Fibroblast of the aortic adventitia (primary cell): ENCODE results near the gene GNGT2. TPM values are rescaled to one million over a fixed set of nuclear protein-coding genes. Genes with fewer than 3 reads are reported as not detected.

Experiments
- DNase-seq: peaks from one replicate; pipeline ENCODE4 v3.0.0-alpha.2; 2010; ENCODE audit warnings: low read depth
- H3K4me3 ChIP-seq: 2 replicates; pipeline ENCODE4 v1.5.1; 2011; ENCODE audit warnings: low read depth, mild to moderate bottlenecking, control low read depth, low read length, moderate library complexity
- total RNA-seq: library from RNA; depleted of rRNA; stranded (reverse); fragments of >200 nt; gene quantifications from 2 replicates; pipeline ENCODE4 v1.2.3, GENCODE V29; 2012; ENCODE audit warnings: low replicate concordance
- TF ChIP-seq, protein P1 (sequence below): IDR thresholded peaks from 2 replicates; pipeline ENCODE4 v1.5.1; 2011; ENCODE audit warnings: mild to moderate bottlenecking, low read length, control low read depth, inconsistent platforms; ENCODE audit not compliant: insufficient read depth

The GNGT2 gene
- total RNA-seq, 1 donor: 0.45 TPM

DNA sequence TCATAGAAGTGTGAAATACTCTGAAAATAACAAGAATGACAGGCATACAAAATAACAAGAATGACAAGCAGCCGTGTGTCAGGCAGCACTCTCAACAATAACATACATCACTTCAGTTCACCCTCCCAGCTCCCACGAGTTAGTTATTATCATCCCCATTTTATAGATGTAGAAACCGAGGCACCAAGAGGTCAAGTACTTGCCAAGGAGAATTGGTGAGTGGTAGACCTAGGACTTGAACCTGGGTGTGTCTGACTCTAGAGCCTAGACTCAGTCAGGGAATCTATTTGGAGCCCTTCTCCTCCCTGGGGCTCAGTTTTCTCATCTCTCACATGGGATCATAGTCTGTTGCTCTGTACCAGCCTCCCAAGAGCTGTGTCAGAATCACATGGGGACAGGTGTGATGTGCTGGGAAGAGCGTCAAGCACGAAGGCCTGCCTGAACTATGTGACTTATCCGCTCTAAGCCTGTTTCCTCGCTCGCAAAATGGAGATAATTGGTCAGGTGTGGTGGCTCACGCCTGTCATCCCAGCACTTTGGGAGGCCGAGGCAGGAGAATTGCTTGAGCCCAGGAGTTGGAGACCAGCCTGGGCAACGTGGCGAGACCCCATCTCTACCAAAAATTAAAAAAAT lies 39.6 kb upstream of the GNGT2 start:
- no peak for DNase-seq
- TF ChIP-seq, protein P1, sequence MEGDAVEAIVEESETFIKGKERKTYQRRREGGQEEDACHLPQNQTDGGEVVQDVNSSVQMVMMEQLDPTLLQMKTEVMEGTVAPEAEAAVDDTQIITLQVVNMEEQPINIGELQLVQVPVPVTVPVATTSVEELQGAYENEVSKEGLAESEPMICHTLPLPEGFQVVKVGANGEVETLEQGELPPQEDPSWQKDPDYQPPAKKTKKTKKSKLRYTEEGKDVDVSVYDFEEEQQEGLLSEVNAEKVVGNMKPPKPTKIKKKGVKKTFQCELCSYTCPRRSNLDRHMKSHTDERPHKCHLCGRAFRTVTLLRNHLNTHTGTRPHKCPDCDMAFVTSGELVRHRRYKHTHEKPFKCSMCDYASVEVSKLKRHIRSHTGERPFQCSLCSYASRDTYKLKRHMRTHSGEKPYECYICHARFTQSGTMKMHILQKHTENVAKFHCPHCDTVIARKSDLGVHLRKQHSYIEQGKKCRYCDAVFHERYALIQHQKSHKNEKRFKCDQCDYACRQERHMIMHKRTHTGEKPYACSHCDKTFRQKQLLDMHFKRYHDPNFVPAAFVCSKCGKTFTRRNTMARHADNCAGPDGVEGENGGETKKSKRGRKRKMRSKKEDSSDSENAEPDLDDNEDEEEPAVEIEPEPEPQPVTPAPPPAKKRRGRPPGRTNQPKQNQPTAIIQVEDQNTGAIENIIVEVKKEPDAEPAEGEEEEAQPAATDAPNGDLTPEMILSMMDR: no peak
- no peak overlapping the region for H3K4me3 ChIP-seq

DNA sequence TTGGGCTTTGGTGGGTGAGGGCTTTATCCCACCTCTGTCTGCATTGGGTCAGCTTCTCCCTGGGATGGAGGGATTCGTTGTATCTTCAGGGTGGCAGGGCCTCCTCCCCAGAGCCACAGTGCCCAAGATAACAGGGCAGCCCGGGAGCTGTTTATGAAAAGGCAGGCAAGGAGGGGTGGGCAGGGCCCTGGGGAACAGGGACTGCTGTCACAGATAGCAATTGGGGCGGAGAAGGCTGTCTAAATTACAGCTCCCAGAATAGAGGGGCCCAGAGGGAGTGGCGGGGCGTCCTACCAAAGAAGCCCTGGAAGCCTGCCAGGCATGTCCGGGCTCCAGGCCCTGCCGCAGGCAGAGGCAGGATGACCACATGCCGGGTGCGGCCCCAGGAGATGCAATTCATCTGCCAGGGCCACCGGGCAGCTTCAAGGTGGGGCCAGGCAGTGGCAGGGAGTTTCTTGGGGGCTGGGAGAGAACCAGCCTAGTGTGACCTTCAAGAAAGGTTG lies 39.0 kb upstream of the GNGT2 start:
- peak; percentile 59 for DNase-seq
- no peak overlapping the region for H3K4me3 ChIP-seq
- TF ChIP-seq, protein P1: no peak

DNA sequence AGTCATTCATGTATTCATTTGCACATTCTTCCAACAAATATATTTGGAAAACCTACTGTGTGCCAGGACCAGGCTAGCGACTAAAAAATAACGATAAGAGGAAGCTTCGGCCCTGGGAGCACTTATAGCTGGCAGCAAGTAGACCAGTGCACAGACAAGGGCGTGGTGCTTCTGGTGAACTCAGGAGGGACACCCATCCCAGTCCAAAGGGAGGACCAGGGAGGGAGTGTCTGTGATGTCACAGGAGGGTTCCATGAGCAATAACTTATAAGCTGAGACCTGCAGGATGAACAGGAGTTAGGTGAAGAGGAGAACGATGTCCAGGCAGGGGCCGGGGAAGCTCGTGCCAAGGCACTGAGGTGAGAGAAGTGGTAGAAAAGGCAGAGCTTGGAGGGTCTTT lies 37.6 kb upstream of the GNGT2 start:
- TF ChIP-seq, protein P1: no peak
- no peak for DNase-seq
- H3K4me3 ChIP-seq: no peak overlapping the region

DNA sequence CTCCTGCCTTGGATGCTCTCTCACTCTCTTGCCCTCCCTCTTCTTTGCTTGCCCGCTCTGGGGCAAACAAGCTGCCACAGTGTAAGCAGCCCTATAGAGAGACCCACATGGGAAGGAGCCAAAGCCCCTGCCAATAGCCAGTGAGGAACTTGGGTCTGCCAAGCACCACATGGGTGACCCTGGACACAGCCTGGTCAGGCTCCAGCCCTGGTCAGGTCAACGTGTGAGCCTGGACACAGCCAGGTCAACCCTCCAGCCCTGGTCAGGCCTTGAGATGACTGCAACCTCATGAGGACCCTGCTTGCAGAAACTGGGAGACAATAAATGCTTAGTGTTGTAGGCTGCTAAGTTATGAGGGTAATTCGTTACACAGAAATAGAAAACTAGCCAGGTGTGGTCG lies 34.5 kb upstream of the GNGT2 start:
- no peak for DNase-seq
- H3K4me3 ChIP-seq: no peak overlapping the region
- TF ChIP-seq, protein P1: no peak

DNA sequence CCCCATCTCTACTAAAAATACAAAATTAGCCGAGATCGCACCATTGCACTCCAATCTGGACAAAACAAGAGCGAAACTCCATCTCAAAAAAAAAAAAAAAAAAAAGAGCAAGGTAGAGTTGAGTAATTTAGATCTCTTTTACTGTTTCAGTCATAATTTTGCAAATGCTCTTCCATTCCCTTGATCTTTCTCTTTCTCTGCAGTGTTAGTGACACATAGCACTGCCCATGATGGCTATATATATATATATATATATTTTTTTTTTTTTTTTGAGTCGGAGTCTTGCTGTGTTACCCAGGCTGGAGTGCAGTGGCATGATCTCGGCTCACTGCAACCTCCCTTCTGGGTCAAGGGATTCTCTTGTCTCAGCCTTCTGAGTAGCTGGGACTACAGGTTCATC lies 32.4 kb upstream of the GNGT2 start:
- TF ChIP-seq, protein P1: no peak
- H3K4me3 ChIP-seq: no peak overlapping the region
- DNase-seq: no peak

DNA sequence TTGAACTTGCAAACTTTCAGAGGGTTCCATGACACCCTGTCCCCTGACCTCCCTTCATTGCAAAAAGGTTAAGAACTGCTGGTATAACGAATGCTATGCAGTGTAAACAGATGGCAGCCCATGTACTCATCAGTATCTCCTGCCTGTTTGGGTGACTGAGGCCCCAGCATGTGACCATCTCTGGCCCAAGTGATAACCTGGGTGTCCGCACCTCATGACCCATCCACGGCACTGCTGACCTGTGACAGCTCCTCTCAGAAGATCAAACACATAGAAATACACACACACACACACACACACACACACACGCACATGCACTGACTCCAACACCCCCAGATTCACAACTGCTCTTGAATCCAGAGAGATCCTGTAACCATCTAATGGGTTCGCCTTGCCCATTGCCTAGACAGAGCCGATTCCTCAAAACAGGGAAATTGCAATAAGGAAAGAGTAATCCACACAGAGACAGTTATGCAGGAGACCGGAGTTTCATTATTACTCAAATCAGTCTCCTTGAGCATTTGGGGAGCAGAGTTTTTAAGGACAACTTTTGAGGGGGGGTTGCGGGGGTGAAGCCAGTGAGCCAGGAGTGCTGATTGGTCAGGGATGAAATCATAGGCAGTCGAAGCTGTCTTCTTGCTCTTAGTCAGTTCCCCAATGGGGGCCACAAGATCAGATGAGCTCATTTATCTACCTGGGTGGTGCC lies 31.5 kb upstream of the GNGT2 start:
- H3K4me3 ChIP-seq: no peak overlapping the region
- TF ChIP-seq, protein P1: no peak

More for the DNA sequence above, 31.5 kb upstream of the GNGT2 start:
- no peak for DNase-seq
